ENCODE measurements around the gene JUNB. TPM values are rescaled to one million over a fixed set of nuclear protein-coding genes. Genes with fewer than 3 reads are reported as not detected.

The JUNB gene
- total RNA-seq, 1 experiment from 2014 or later: 6.6 TPM

GRCh38 chr19:12825254-12826131 is 34.2 kb downstream of the JUNB start (continued):
- TF ChIP-seq USF2 (CRISPR knock-in tag; IDR thresholded peaks at IDR 0.05) (no peak), ELF4 (CRISPR knock-in tag; IDR thresholded peaks at IDR 0.05; ENCODE audit: low read depth) (no peak), FOXJ3 (CRISPR knock-in tag; IDR thresholded peaks at IDR 0.05; ENCODE audit: borderline replicate concordance) (no peak), AR (CRISPR knock-in tag; IDR thresholded peaks at IDR 0.05) (no peak), NR3C1 (CRISPR knock-in tag; conservative IDR thresholded peaks at IDR 0.05; ENCODE audit: low read depth) (no peak), ZNF671 (CRISPR knock-in tag; IDR thresholded peaks at IDR 0.05) (no peak), ATF6 (CRISPR knock-in tag; IDR thresholded peaks at IDR 0.05) (no peak), NFYB (CRISPR knock-in tag; conservative IDR thresholded peaks at IDR 0.05; ENCODE audit: low read depth) (no peak), CTCF (IDR thresholded peaks at IDR 0.05) (peak; percentile 60), NFE2L1 (CRISPR knock-in tag; IDR thresholded peaks at IDR 0.05) (no peak), ZSCAN18 (CRISPR knock-in tag; IDR thresholded peaks at IDR 0.05) (no peak)

GRCh38 chr19:12828494-12828893 is 37.2 kb downstream of the JUNB start:
- peak; percentile 77 for ATAC-seq
- no peak overlapping the region for H3K27ac Mint-ChIP-seq
- ChIA-PET CTCF (interaction anchor here (0.6 to 5.4 kb wide), 16 partner anchors 9 to 1862 kb away, joined by 3 to 103 read pairs (median 5); partner anchors contain the start of gene MAST1), POLR2A (interaction anchor here (0.7 to 1.2 kb wide), 2 partner anchors 53 to 57 kb away, joined by 3 read pairs; partner anchors contain the start of gene DNASE2)
- H3K27me3 Mint-ChIP-seq (ENCODE audit: low read depth): peaks cover 46% of the 10 kb centered on the region
- H3K4me1 Mint-ChIP-seq: peaks cover 25% of the 10 kb centered on the region
- TF ChIP-seq ZNF512 (CRISPR knock-in tag; IDR thresholded peaks at IDR 0.05; ENCODE audit: borderline replicate concordance) (no peak), GRHL2 (CRISPR knock-in tag; IDR thresholded peaks at IDR 0.05; ENCODE audit: insufficient replicate concordance, severe bottlenecking) (no peak), ZNF416 (CRISPR knock-in tag; IDR thresholded peaks at IDR 0.05) (no peak), E2F5 (CRISPR knock-in tag; IDR thresholded peaks at IDR 0.05) (no peak), MYBL2 (CRISPR knock-in tag; IDR thresholded peaks at IDR 0.05) (0 out of 2 replicates have a peak, but pooled peaks have one; percentile 48), RORB (CRISPR knock-in tag; IDR thresholded peaks at IDR 0.05) (no peak), MXD4 (CRISPR knock-in tag; IDR thresholded peaks at IDR 0.05; ENCODE audit: borderline replicate concordance) (no peak), ELF4 (CRISPR knock-in tag; IDR thresholded peaks at IDR 0.05; ENCODE audit: low read depth) (no peak), SP1 (CRISPR knock-in tag; conservative IDR thresholded peaks at IDR 0.05) (0 out of 2 replicates have a peak, but pooled peaks have one; percentile 57)
- H3K4me3 Mint-ChIP-seq: peak overlapping the region; percentile 69
- no peaks in the 10 kb centered on the region for H3K36me3 Mint-ChIP-seq
- DNase-seq (ENCODE audit: low spot score): peak; percentile 91
- H3K9me3 Mint-ChIP-seq: no peaks in the 10 kb centered on the region

All from WTC11 (cell line).